Astrocyte (in vitro differentiated cells and primary cell): Measurements from ENCODE around the gene BUB1.

Experiments
- EZH2 ChIP-seq: IDR thresholded peaks from 2 replicates; pipeline ENCODE4 v1.6.1; 2012; ENCODE audit warnings: mild to moderate bottlenecking, low read length, inconsistent platforms; ENCODE audit not compliant: insufficient read depth
- TF ChIP-seq, protein P1 (sequence below): IDR thresholded peaks from 2 replicates; pipeline ENCODE4 v1.5.1; 2011; ENCODE audit warnings: low read depth, mild to moderate bottlenecking, inconsistent platforms, low read length, moderate library complexity; ENCODE audit not compliant: insufficient read depth

DNA sequence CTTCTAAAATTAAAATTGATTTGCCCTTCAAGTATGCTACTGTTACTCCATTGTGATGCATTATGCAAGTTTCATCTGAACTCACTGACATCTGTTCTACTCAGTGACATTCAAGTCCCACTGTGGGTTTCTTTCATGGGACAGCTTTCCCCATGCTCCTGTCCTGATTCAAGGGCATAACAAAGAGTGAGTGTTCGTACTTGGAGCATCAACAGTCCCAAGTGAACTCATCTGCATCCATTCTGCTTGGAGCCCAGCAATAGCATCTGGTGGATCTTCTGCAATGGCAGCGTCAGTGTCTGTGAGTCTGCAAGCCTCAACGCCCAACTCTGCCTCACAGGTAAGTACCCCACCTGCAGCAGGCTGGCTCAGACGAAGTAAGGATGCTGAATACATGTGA, 27.5 kb downstream of the BUB1 start:
- TF ChIP-seq, protein P1, sequence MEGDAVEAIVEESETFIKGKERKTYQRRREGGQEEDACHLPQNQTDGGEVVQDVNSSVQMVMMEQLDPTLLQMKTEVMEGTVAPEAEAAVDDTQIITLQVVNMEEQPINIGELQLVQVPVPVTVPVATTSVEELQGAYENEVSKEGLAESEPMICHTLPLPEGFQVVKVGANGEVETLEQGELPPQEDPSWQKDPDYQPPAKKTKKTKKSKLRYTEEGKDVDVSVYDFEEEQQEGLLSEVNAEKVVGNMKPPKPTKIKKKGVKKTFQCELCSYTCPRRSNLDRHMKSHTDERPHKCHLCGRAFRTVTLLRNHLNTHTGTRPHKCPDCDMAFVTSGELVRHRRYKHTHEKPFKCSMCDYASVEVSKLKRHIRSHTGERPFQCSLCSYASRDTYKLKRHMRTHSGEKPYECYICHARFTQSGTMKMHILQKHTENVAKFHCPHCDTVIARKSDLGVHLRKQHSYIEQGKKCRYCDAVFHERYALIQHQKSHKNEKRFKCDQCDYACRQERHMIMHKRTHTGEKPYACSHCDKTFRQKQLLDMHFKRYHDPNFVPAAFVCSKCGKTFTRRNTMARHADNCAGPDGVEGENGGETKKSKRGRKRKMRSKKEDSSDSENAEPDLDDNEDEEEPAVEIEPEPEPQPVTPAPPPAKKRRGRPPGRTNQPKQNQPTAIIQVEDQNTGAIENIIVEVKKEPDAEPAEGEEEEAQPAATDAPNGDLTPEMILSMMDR = no peak
- no peak for TF ChIP-seq EZH2
